Measurements from ENCODE around the gene ITPRIPL2. TPM values are rescaled to one million over a fixed set of nuclear protein-coding genes. Genes with fewer than 3 reads are reported as not detected.

ITPRIPL2 gene
- total and polyA plus RNA-seq, 11 donors = 3.1 to 43.2 (median 14.1) TPM

DNA sequence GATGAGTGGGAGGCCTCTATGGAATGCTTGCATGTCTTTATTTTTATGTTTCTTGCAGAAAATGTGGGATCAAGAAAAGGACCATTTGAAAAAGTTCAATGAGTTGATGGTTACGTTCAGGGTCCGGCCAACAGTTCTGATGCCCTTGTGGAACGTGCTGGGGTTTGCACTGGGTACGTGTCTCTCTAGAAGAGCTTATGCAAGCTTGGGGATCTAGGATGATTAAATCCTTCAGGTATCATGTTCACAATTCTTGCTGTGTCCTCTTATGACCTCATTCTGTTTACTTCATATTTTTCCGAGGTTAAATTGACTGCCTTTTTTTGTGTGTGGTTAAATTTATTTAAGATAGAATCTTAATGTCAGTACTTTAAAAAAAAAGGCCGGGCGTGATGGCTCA lies 39.9 kb upstream of the ITPRIPL2 start:
- intact Hi-C loops (cut with DNase I) = loop anchor here in 7 of 10 donors (2.0 to 5.0 kb wide), 2 partner anchors 91 to 92 kb away; partner anchors contain the start of gene TMC7 (in 7 of the 7)

DNA sequence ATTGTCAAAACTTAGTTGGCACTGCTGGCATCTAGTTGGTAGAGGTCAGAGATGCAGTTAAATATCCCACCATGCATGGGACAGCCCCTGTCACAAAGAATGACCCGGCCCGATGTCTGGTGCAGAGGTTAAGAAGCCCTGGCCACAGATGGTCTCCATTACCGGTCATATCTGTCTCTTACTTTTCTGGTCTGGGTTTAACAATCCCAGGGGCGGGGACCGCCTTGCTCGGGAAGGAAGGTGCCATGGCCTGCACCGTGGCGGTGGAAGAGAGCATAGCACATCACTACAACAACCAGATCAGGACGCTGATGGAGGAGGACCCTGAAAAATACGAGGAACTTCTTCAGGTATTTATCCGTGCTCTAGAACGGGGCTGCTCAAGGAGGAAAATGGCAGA lies 38.3 kb upstream of the ITPRIPL2 start:
- Histone ChIP-seq H3K9me3 (no peaks in the 10 kb centered on the region), H3K27me3 (no peaks in the 10 kb centered on the region), H3K27ac (no peak overlapping the region), H3K36me3 (peaks cover 0 to 90% (median 70%) of the 10 kb centered on the region in 9 donors), H3K4me3 (no peak overlapping the region), H3K4me1 (no peaks in the 10 kb centered on the region)
- TF ChIP-seq, protein P1, sequence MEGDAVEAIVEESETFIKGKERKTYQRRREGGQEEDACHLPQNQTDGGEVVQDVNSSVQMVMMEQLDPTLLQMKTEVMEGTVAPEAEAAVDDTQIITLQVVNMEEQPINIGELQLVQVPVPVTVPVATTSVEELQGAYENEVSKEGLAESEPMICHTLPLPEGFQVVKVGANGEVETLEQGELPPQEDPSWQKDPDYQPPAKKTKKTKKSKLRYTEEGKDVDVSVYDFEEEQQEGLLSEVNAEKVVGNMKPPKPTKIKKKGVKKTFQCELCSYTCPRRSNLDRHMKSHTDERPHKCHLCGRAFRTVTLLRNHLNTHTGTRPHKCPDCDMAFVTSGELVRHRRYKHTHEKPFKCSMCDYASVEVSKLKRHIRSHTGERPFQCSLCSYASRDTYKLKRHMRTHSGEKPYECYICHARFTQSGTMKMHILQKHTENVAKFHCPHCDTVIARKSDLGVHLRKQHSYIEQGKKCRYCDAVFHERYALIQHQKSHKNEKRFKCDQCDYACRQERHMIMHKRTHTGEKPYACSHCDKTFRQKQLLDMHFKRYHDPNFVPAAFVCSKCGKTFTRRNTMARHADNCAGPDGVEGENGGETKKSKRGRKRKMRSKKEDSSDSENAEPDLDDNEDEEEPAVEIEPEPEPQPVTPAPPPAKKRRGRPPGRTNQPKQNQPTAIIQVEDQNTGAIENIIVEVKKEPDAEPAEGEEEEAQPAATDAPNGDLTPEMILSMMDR (IDR thresholded peaks at IDR 0.05) = no peak
- no peak for TF ChIP-seq POLR2A (IDR thresholded peaks at IDR 0.05)
- WGBS, 4 donors = 87 to 96% (median 92%) methylated on average over 12 of the region's 12 CpGs
- no peak for DNase-seq
- intact Hi-C loops (cut with DNase I) = no loop called here
- ATAC-seq = no peak

More for the DNA sequence above, 39.9 kb upstream of the ITPRIPL2 start:
- TF ChIP-seq, protein P1 (IDR thresholded peaks at IDR 0.05) = no peak
- no peak for TF ChIP-seq POLR2A (IDR thresholded peaks at IDR 0.05)
- H3K4me3 ChIP-seq = no peak overlapping the region
- no peaks in the 10 kb centered on the region for H3K9me3 ChIP-seq
- no peak for ATAC-seq
- H3K4me1 ChIP-seq = peaks cover 0 to 8% (median 3%) of the 10 kb centered on the region in 12 donors
- H3K27me3 ChIP-seq = no peaks in the 10 kb centered on the region
- no peak overlapping the region for H3K27ac ChIP-seq
- H3K36me3 ChIP-seq = peaks cover 0 to 74% (median 57%) of the 10 kb centered on the region in 9 donors
- 78 to 81% (median 80%) methylated on average over 7 of the region's 7 CpGs for WGBS, 4 donors
- no peak for DNase-seq

DNA sequence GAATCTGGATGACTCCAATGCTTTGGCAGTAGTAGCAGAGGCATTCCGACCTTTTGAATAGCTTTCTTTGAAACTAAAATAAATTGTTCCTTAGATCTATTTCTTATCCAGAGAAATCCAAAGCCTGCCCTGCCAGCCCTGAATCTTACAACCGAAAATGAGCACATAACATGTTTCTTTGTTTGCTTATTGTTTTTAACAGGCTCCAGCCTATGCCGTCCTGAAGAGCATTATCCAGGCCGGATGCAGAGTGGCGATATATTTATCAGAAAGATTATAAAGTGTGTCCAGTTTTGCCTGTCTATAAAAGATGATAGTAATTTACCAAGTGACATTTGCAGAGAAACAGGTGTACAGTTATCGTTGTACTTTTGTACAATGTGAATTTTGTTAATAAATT lies 35.9 kb upstream of the ITPRIPL2 start:
- no peak for DNase-seq
- TF ChIP-seq, protein P1 (IDR thresholded peaks at IDR 0.05) = no peak
- TF ChIP-seq POLR2A (IDR thresholded peaks at IDR 0.05) = no peak
- no peaks in the 10 kb centered on the region for H3K9me3 ChIP-seq
- peaks cover 0 to 92% (median 71%) of the 10 kb centered on the region in 9 donors for H3K36me3 ChIP-seq
- H3K4me3 ChIP-seq = no peak overlapping the region
- H3K27me3 ChIP-seq = no peaks in the 10 kb centered on the region
- no peaks in the 10 kb centered on the region for H3K4me1 ChIP-seq
- no peak for ATAC-seq
- 82 to 84% (median 82%) methylated on average over 6 of the region's 6 CpGs for WGBS, 4 donors
- intact Hi-C loops (cut with DNase I) = no loop called here
- H3K27ac ChIP-seq = no peak overlapping the region

DNA sequence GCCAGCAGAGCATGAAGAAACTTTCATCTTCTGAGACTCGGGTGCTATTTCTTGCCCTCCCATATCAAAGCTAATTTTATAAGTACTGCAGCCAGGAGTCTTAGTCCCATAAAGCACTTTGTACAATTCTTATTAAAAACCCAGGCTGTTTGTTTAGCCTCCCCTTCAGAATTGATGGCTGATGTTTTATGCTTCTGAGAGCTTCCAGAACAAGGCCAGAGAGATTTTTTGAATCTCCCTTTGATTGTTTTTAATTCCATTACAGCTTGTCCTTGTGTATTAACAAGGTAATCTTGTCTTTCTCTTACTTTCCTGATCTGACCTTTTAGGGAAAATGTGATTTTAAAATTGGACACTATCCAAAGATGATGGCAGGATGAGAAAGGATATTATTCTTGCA lies 30.1 kb upstream of the ITPRIPL2 start:
- no peak for ATAC-seq
- no peak for DNase-seq
- peaks cover 0 to 17% (median 8%) of the 10 kb centered on the region in 12 donors for H3K4me1 ChIP-seq
- TF ChIP-seq POLR2A (IDR thresholded peaks at IDR 0.05) = no peak
- TF ChIP-seq, protein P1 (IDR thresholded peaks at IDR 0.05) = no peak
- no peaks in the 10 kb centered on the region for H3K27me3 ChIP-seq
- intact Hi-C loops (cut with DNase I) = loop anchor here in 2 of 10 donors (10.0 kb wide), 2 partner anchors 51 to 81 kb away; partner anchors contain the start of gene SYT17 (in 1 of the 2)
- peaks cover 0 to 34% (median 27%) of the 10 kb centered on the region in 9 donors for H3K36me3 ChIP-seq
- no peaks in the 10 kb centered on the region for H3K9me3 ChIP-seq
- no peak overlapping the region for H3K4me3 ChIP-seq
- WGBS, 4 donors = 82 to 96% (median 85%) methylated on average over 1 of the region's 1 CpG
- H3K27ac ChIP-seq = no peak overlapping the region
